Forelimb muscle (tissue), 1 donor: ENCODE data around the gene CBL. TPM values are rescaled to one million over a fixed set of nuclear protein-coding genes. Genes with fewer than 3 reads are reported as not detected.

ENCODE experiments used
- DNase-seq: peaks from one replicate; pipeline ENCODE4 v3.0.0-alpha.2; 2013; ENCODE audit warnings: low read depth
- polyA plus RNA-seq: library from polyadenylated mRNA; unstranded; fragments of 120-200 nt; gene quantifications from one replicate; pipeline ENCODE4 v1.2.1, GENCODE V29; 2013; ENCODE audit not compliant: insufficient read length

CBL gene
- polyA plus RNA-seq, 1 donor: 11.4 TPM

DNA sequence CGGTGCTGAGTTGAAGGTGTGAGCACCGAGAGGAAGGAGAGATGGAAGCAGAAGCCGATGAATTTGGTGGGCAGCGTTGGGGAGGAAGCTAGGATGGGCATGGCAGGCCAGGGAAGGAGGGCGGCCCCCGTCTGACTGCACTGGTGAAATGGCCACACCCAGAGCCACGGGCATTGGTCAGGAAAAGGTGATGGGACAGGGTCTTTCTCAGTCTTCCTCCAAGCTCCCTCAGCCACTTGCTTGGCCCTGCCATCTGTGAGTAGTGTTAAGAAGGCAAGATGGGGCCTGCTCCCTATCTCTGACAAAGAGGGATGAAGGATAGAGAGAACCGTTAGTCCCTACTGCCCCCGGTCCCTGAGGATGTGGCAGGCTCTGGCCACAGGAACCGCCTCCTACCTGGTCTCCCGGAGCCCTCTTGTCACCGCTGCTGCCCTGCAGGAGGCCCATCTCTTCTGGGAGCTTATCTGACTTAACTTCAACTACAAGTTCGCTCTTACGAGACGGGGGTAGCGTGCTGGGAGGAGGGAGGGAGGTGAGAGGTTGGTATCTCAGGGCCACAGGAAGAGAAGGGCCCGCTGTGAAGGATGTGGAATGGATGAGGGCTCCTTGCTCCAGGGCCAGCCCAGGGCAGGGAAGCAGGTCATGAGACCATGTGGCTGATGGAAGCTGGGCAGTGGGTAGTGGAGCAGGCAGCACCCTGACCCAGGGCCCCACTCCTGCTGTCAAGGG is 104.0 kb downstream of the CBL start:
- DNase-seq: no peak

DNA sequence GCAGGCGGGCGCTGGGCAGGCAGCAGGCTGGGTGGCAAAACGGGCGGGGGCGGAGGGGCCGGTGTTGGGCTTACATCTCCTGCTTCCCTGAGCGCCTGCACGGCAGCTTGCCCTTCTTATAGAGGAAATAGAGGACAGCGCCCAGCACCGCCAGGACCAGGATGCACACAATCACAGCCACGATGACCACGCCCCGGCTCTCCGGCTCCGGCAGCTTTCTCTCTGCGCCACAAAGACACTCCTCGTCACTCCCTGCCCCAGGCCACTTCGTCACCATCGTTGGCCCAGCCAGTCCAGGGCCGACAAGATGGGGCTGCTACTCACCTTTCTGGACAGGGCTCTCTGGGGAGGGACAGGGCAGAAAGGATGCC is 104.5 kb downstream of the CBL start:
- no peak for DNase-seq

DNA sequence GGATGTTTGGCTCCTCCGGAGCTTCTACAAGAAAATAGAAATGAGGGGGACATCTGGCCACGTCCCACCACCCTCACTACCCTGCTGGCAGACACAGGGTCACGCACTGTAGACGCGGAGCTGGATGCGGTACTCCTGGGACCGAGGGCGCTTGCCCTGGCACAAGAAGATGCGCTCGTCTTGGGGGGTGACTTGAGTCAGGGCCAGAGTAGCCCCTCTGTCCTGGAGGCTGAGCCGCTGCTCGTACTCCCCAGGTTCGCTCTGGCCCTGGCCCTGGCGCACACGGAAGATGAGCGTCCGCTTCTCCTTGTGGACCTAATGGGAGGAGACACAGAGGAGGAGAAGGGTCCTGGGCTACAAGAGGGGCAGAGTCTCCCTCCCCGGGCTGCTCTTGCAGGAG is 108.6 kb downstream of the CBL start:
- no peak for DNase-seq

GRCh38 chr11:119315131-119316015 is 109.2 kb downstream of the CBL start:
- DNase-seq: no peak

- no peak for DNase-seq
Observed at GRCh38 chr11:119316016-119316728, 110.0 kb downstream of the CBL start.

DNA sequence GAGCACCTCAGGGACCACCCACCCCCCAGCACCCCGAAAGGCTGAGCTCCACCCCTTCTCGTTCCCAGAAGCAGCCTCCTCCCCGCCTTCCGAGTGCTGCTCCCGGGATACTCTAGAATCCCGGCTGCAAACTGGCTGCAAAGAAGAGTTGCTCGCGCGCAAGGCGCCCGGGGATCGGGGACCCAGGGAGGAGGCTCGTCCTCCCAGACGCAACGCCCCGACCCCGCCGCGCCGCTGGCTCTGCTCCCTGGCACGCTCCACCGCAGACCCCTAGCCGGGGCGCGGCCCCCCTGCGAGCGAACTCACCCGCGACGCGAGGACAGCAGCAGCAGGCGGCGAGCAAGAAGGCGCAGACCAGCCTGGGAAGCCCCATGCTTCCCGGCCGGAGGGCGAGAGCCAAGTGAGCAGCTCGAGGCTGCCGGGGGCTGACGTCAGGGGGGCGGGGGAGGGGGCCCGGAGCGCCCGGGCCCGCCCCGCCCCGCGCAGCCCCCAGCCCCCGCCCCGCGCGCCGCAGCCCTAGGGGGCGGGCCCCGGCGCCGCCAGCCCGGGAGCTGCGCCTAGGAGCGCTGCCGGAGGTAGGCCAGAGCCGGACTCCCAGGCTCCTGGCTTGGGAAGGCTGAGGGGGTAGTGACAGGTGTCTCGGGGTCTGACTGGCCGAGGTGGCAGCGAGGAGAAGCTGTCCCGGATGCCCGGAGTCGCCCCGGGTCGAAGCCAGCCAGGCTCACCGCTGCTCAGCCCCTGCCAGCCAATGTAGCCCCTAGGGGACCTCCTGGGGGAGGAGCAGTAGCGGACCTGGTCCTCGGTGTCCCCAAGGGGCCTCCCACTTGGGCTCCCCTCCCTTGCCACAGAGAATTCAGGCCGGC is 110.8 kb downstream of the CBL start, which contains the start of gene MCAM:
Gene MCAM, minus strand, starts transcription at position 402 of the 863 bp plus-strand sequence. Its CDS starts 29 bp downstream, at position 373.
- DNase-seq: no peak

- no peak for DNase-seq
Observed at GRCh38 chr11:119317592-119318239, 111.6 kb downstream of the CBL start.

- DNase-seq: no peak
Observed at GRCh38 chr11:119318240-119319135, 112.3 kb downstream of the CBL start.

- no peak for DNase-seq
Observed at GRCh38 chr11:119319136-119319699, 113.1 kb downstream of the CBL start.

DNA sequence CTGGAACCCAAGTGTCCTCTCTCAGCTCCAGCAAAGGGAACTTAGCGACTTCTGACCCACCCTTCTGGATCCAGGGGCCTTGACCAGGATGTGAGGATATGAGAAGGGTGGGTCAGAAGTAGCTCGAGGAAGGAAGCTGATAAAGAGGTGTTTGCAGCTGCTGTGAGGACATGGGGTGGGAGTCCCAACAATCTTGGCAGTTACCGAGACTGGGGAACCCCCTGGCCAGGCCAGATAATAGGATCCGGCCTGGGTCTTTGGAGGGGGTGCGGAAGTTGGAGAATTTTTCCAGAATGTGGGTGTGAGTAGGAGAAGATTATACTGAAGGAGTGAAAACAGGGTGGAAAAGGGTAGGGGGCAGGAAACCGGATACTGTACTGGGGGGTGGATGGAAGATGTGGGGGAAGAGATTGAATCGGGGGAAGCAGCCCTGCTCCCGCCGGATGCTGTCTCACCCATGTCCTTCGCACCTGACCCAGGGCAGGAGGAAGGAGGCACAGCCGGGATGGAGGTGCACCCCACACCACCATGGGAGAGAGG is 113.6 kb downstream of the CBL start:
- DNase-seq: no peak

DNA sequence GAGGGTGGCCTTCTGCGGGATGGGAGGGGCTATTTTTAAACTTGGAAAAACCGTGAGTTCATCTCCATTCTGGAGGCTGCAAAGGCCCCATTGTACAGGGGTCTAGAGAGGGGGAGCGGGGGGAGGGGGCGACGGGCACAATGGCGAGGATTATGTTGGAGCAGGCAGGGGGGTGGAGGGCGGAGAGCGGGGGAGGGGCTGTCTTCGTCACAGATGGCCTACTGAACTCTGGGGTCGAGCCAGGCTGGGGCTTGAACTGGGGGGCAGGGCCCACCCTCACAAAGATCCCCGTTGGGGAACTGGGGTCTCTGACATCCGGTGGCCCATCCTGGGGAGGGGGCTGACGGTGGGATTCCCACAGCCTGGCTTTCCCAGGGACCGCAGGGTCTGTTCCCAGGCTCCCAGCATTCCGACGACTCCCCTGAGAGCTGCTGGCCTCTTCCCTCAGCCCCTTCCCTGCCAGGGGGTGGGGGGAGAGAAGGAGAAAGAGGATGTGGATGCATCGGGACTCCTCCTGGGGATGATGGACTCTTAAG is 114.2 kb downstream of the CBL start:
- DNase-seq: no peak

DNA sequence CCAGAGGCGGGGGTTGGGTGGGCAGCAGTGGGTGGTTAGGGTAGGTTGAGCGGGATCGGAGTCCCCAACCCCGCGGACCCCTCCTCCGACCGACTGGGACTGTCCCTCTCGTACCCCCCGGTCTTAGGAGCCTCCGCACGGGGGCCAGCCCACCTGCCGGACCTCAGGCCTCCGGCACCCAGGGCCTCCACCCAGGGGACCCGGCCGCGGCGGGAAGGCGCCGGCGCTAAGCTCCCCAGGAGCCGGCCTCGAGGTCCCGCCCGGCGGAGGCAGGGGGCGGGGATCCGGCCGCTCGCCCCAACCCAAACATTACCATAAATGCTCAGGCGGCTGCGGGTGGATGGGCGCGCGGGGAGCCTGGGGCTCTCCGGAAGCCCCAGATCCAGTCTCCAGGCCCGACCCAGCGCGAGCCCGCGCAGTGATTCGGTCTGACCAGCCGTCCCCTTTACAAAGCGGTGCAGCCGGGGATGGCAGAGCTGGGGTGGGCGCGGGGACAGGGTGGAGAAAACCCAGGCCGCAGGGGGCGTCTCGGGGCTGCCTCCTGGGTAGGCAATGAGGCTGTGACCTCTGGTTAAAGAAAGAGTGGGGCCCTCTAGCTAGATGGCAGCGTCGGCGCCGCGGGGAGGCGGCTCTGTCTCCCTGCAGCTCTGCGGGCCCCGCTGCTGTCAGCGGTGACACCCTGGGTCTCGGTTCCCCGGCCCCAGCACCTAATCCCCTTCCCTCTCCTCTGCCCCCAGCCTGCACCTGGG is 114.8 kb downstream of the CBL start:
- DNase-seq: no peak

DNA sequence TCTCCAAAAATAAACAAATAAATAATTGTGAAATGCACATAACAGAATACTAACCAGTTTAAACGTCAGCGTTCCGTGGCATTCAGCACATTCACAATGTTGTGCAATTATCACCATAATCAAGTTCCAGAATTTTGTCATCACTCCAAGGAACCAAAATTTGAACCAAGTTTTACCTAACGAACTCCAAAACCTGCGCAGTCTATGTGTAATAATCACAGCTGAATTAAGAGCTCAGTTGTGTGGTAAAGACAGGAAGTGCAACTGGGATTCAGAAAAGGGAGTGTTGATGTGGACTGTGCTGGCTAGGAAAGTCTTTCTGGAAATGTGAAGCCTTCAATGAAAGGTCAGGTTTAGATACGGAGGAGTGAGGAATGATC is 116.2 kb downstream of the CBL start:
- DNase-seq: no peak

DNA sequence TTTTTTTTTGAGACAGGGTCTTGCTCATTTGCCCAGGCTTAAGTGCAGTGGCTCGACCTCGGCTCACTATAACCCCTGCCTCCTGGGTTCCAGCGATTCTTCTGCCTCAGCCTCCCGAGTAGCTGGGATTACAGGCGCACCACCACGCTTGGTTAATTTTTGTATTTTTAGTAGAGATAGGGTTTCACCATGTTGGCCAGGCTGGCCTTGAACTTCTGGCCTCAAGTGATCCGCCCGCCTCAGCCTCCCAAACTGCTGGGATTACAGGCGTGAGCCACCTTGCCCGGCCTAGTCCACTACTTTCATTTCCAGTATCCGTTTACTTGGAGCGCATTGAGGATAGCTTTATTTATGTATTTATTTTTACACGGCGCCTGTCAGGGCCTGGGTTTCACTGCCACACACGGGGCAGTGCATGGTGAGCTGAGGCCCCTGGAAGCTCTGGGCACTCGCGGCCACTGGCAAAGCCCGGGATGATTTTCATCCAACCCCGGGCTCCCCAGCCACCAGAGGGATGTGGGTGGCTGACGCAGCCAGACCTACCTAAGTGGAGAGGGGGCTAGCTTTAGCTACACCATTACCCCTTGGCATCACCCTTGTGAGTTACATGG is 116.9 kb downstream of the CBL start:
- no peak for DNase-seq

- no peak for DNase-seq
Observed at GRCh38 chr11:119323532-119324033, 117.4 kb downstream of the CBL start.

GRCh38 chr11:119324189-119324588 is 118.0 kb downstream of the CBL start:
- no peak for DNase-seq

DNA sequence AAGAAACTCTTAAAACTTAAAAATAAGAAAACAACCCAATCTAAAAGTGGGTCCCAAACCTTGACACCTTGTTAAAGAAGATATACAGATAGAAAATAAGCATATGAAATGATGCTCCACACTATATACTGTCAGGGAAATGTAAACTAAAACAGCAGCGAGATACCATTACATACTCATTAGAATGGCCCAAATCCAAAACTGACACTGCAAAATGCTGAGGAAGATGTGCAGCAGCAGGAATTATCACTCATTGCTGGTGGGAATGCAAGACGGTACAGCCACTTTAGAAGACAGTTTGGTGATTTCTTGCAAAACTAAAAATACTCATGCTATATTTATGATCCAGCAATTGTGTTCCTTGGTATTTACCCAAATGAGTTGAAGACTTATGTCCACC is 123.2 kb downstream of the CBL start:
- no peak for DNase-seq

- no peak for DNase-seq
Observed at GRCh38 chr11:119330237-119330636, 124.1 kb downstream of the CBL start.
